ENCODE data around the gene ADCK1.
A peak's percentile ranks its signal among the peaks of the same experiment; 100 is the strongest.
"Not testable (repeated sequence)": the region's sequence is repeated elsewhere in the genome, so short reads cannot be mapped to it uniquely, and the experiment has no call there.

ADCK1 gene

GRCh38 chr14:77791225-77791600 is 8.7 kb upstream of the ADCK1 start:
- H3K4me3 Mint-ChIP-seq, result no peak overlapping the region
- H3K36me3 Mint-ChIP-seq (ENCODE audit: low read depth), result no peaks in the 10 kb centered on the region
- no peak for DNase-seq
- H3K9me3 Mint-ChIP-seq, result no peaks in the 10 kb centered on the region
- peaks cover 27% of the 10 kb centered on the region for H3K27me3 Mint-ChIP-seq
- H3K4me1 Mint-ChIP-seq (ENCODE audit: low read depth), result no peaks in the 10 kb centered on the region
- H3K27ac Mint-ChIP-seq, result no peak overlapping the region

GRCh38 chr14:77793255-77793654 is 6.7 kb upstream of the ADCK1 start:
- not testable (repeated sequence) for H3K36me3 Mint-ChIP-seq (ENCODE audit: low read depth); H3K4me1 Mint-ChIP-seq (ENCODE audit: low read depth); H3K4me3 Mint-ChIP-seq; H3K9me3 Mint-ChIP-seq; H3K27ac Mint-ChIP-seq; DNase-seq
- H3K27me3 Mint-ChIP-seq, result peaks cover 27% of the 10 kb centered on the region

GRCh38 chr14:77794357-77794756 is 5.6 kb upstream of the ADCK1 start:
- H3K4me1 Mint-ChIP-seq (ENCODE audit: low read depth), result no peaks in the 10 kb centered on the region
- no peak overlapping the region for H3K27ac Mint-ChIP-seq
- DNase-seq, result no peak
- H3K36me3 Mint-ChIP-seq (ENCODE audit: low read depth), result no peaks in the 10 kb centered on the region
- H3K27me3 Mint-ChIP-seq, result peaks cover 20% of the 10 kb centered on the region
- H3K4me3 Mint-ChIP-seq, result no peak overlapping the region
- no peaks in the 10 kb centered on the region for H3K9me3 Mint-ChIP-seq

GRCh38 chr14:77799456-77799855 is 453 bp upstream of the ADCK1 start:
- not testable (repeated sequence) for H3K36me3 Mint-ChIP-seq (ENCODE audit: low read depth); H3K9me3 Mint-ChIP-seq; DNase-seq; H3K27me3 Mint-ChIP-seq
- Mint-ChIP-seq H3K27ac (peak overlapping the region; percentile 94), H3K4me1 (ENCODE audit: low read depth) (peaks cover 14% of the 10 kb centered on the region), H3K4me3 (peak overlapping the region; percentile 88)

GRCh38 chr14:77800814-77801213 is 905 bp downstream of the ADCK1 start:
- no peaks in the 10 kb centered on the region for H3K9me3 Mint-ChIP-seq
- peak overlapping the region; percentile 94 for H3K27ac Mint-ChIP-seq
- peak overlapping the region; percentile 88 for H3K4me3 Mint-ChIP-seq
- H3K4me1 Mint-ChIP-seq (ENCODE audit: low read depth), result peaks cover 14% of the 10 kb centered on the region
- no peaks in the 10 kb centered on the region for H3K27me3 Mint-ChIP-seq
- no peak for DNase-seq
- peaks cover 4% of the 10 kb centered on the region for H3K36me3 Mint-ChIP-seq (ENCODE audit: low read depth)

GRCh38 chr14:77804592-77804991 is 4.7 kb downstream of the ADCK1 start:
- Mint-ChIP-seq H3K4me3 (no peak overlapping the region), H3K36me3 (ENCODE audit: low read depth) (peaks cover 4% of the 10 kb centered on the region)
- DNase-seq, result no peak

GRCh38 chr14:77805706-77806105 is 5.8 kb downstream of the ADCK1 start:
- Mint-ChIP-seq H3K4me1 (ENCODE audit: low read depth) (peaks cover 3% of the 10 kb centered on the region), H3K9me3 (no peaks in the 10 kb centered on the region), H3K36me3 (ENCODE audit: low read depth) (no peaks in the 10 kb centered on the region), H3K27ac (no peak overlapping the region), H3K27me3 (no peaks in the 10 kb centered on the region), H3K4me3 (no peak overlapping the region)
- DNase-seq, result no peak

More at GRCh38 chr14:77804592-77804991, 4.7 kb downstream of the ADCK1 start:
- Mint-ChIP-seq H3K27ac (no peak overlapping the region), H3K27me3 (no peaks in the 10 kb centered on the region), H3K9me3 (no peaks in the 10 kb centered on the region), H3K4me1 (ENCODE audit: low read depth) (peaks cover 11% of the 10 kb centered on the region)

- no peak overlapping the region for H3K27ac Mint-ChIP-seq
These were observed 8.3 kb downstream of the ADCK1 start for GRCh38 chr14:77808250-77808649.

GRCh38 chr14:77809011-77809410 is 9.1 kb downstream of the ADCK1 start:
- Mint-ChIP-seq H3K27me3 (no peaks in the 10 kb centered on the region), H3K9me3 (no peaks in the 10 kb centered on the region), H3K4me1 (ENCODE audit: low read depth) (peaks cover 4% of the 10 kb centered on the region), H3K27ac (no peak overlapping the region), H3K4me3 (no peak overlapping the region), H3K36me3 (ENCODE audit: low read depth) (no peaks in the 10 kb centered on the region)
- DNase-seq, result no peak

More at GRCh38 chr14:77808250-77808649, 8.3 kb downstream of the ADCK1 start:
- Mint-ChIP-seq H3K9me3 (no peaks in the 10 kb centered on the region), H3K4me3 (no peak overlapping the region), H3K36me3 (ENCODE audit: low read depth) (no peaks in the 10 kb centered on the region), H3K27me3 (no peaks in the 10 kb centered on the region), H3K4me1 (ENCODE audit: low read depth) (peaks cover 4% of the 10 kb centered on the region)
- DNase-seq, result no peak

GRCh38 chr14:77812028-77812427 is 12.1 kb downstream of the ADCK1 start:
- no peaks in the 10 kb centered on the region for H3K27me3 Mint-ChIP-seq
- no peaks in the 10 kb centered on the region for H3K9me3 Mint-ChIP-seq
- no peak for DNase-seq
- H3K27ac Mint-ChIP-seq, result no peak overlapping the region
- no peak overlapping the region for H3K4me3 Mint-ChIP-seq
- no peaks in the 10 kb centered on the region for H3K36me3 Mint-ChIP-seq (ENCODE audit: low read depth)
- H3K4me1 Mint-ChIP-seq (ENCODE audit: low read depth), result peaks cover 4% of the 10 kb centered on the region

GRCh38 chr14:77812682-77813081 is 12.8 kb downstream of the ADCK1 start:
- not testable (repeated sequence) for H3K36me3 Mint-ChIP-seq (ENCODE audit: low read depth); H3K27me3 Mint-ChIP-seq; H3K27ac Mint-ChIP-seq; DNase-seq; H3K9me3 Mint-ChIP-seq; H3K4me1 Mint-ChIP-seq (ENCODE audit: low read depth); H3K4me3 Mint-ChIP-seq

GRCh38 chr14:77822307-77822706 is 22.4 kb downstream of the ADCK1 start:
- no peak for DNase-seq
- H3K27ac Mint-ChIP-seq, result no peak overlapping the region
- H3K9me3 Mint-ChIP-seq, result no peaks in the 10 kb centered on the region
- no peaks in the 10 kb centered on the region for H3K27me3 Mint-ChIP-seq
- H3K4me3 Mint-ChIP-seq, result no peak overlapping the region
- no peaks in the 10 kb centered on the region for H3K4me1 Mint-ChIP-seq (ENCODE audit: low read depth)
- H3K36me3 Mint-ChIP-seq (ENCODE audit: low read depth), result peaks cover 46% of the 10 kb centered on the region

- Mint-ChIP-seq H3K4me3 (no peak overlapping the region), H3K9me3 (no peaks in the 10 kb centered on the region), H3K4me1 (ENCODE audit: low read depth) (no peaks in the 10 kb centered on the region), H3K27ac (no peak overlapping the region), H3K36me3 (ENCODE audit: low read depth) (peaks cover 46% of the 10 kb centered on the region), H3K27me3 (no peaks in the 10 kb centered on the region)
- no peak for DNase-seq
These were observed 22.8 kb downstream of the ADCK1 start for GRCh38 chr14:77822741-77823140.

- no peak overlapping the region for H3K27ac Mint-ChIP-seq
- H3K4me3 Mint-ChIP-seq, result no peak overlapping the region
- H3K4me1 Mint-ChIP-seq (ENCODE audit: low read depth), result no peaks in the 10 kb centered on the region
- H3K36me3 Mint-ChIP-seq (ENCODE audit: low read depth), result peaks cover 46% of the 10 kb centered on the region
- H3K9me3 Mint-ChIP-seq, result no peaks in the 10 kb centered on the region
- H3K27me3 Mint-ChIP-seq, result no peaks in the 10 kb centered on the region
- DNase-seq, result no peak
These were observed 23.5 kb downstream of the ADCK1 start for GRCh38 chr14:77823378-77823777.

- peaks cover 46% of the 10 kb centered on the region for H3K36me3 Mint-ChIP-seq (ENCODE audit: low read depth)
- H3K27ac Mint-ChIP-seq, result no peak overlapping the region
- H3K4me1 Mint-ChIP-seq (ENCODE audit: low read depth), result no peaks in the 10 kb centered on the region
- no peak for DNase-seq
- no peak overlapping the region for H3K4me3 Mint-ChIP-seq
- no peaks in the 10 kb centered on the region for H3K27me3 Mint-ChIP-seq
- no peaks in the 10 kb centered on the region for H3K9me3 Mint-ChIP-seq
These were observed 26.1 kb downstream of the ADCK1 start for GRCh38 chr14:77825895-77826519.

GRCh38 chr14:77830692-77831091 is 30.8 kb downstream of the ADCK1 start:
- Mint-ChIP-seq H3K36me3 (ENCODE audit: low read depth) (peaks cover 32% of the 10 kb centered on the region), H3K27ac (no peak overlapping the region), H3K27me3 (no peaks in the 10 kb centered on the region), H3K4me1 (ENCODE audit: low read depth) (no peaks in the 10 kb centered on the region), H3K4me3 (no peak overlapping the region), H3K9me3 (no peaks in the 10 kb centered on the region)
- DNase-seq, result no peak

Measured in activated T-cell treated with anti-CD3 and anti-CD28 coated beads, Interleukin-2, amount 50 U/mL, for 24 hours (primary cell).